DOHH2 (cell line): ENCODE measurements around the gene RNF181.

Source experiments
- H3F3A ChIP-seq: fragments of 200-600 bp; sonication (generic), shearing (Covaris generic); 2 replicates; pipeline ENCODE4 v1.6.0; 2016; ENCODE audit warnings: antibody characterized with exemption, mild to moderate bottlenecking; ENCODE audit not compliant: control insufficient read depth, insufficient read depth
- H3K27ac ChIP-seq: fragments of 200-600 bp; sonication (generic); 2 replicates; pipeline ENCODE4 v1.5.1; 2014; ENCODE audit warnings: low read depth, mild to moderate bottlenecking, low read length, moderate library complexity
- H3K27me3 ChIP-seq: fragments of 200-600 bp; sonication (generic); 2 replicates; pipeline ENCODE4 v1.6.1; 2014; ENCODE audit warnings: mild to moderate bottlenecking, low read length, mixed read lengths; ENCODE audit not compliant: control insufficient read depth
- H3K36me3 ChIP-seq: fragments of 200-600 bp; sonication (generic); 2 replicates; pipeline ENCODE4 v1.6.1; 2014; ENCODE audit warnings: mild to moderate bottlenecking, low read length, moderate library complexity, mixed read lengths; ENCODE audit not compliant: control insufficient read depth
- H3K4me1 ChIP-seq: fragments of 200-600 bp; sonication (generic); 2 replicates; pipeline ENCODE4 v1.6.1; 2014; ENCODE audit warnings: mild to moderate bottlenecking, low read length, mixed read lengths; ENCODE audit not compliant: control insufficient read depth
- H3K4me2 ChIP-seq: fragments of 200-600 bp; sonication (generic); 2 replicates; pipeline ENCODE4 v1.6.0; 2014; ENCODE audit warnings: mild to moderate bottlenecking, low read length, moderate library complexity
- H3K4me3 ChIP-seq: fragments of 200-600 bp; sonication (generic); 2 replicates; pipeline ENCODE4 v1.5.1; 2014; ENCODE audit warnings: mild to moderate bottlenecking, low read length, mixed read lengths
- H3K79me2 ChIP-seq: fragments of 200-600 bp; sonication (generic); 2 replicates; pipeline ENCODE4 v1.6.1; 2014; ENCODE audit warnings: mild to moderate bottlenecking, low read length, mixed read lengths; ENCODE audit not compliant: control insufficient read depth
- H3K9me2 ChIP-seq: fragments of 200-600 bp; sonication (generic); replicated peaks from 2 replicates; pipeline ENCODE4 v1.6.1; 2014; ENCODE audit warnings: mild to moderate bottlenecking, low read length, mixed read lengths; ENCODE audit not compliant: control insufficient read depth
- H3K9me3 ChIP-seq: fragments of 200-600 bp; sonication (generic); 2 replicates; pipeline ENCODE4 v1.6.1; 2014; ENCODE audit warnings: antibody characterized with exemption, low read length, mixed read lengths; ENCODE audit not compliant: control insufficient read depth, insufficient read depth
- H4K20me1 ChIP-seq: fragments of 200-600 bp; sonication (generic); 2 replicates; pipeline ENCODE4 v1.6.0; 2014; ENCODE audit warnings: low read depth, mild to moderate bottlenecking, antibody characterized with exemption, low read length, moderate library complexity; ENCODE audit not compliant: control insufficient read depth, insufficient read depth
- EZH2phosphoT487 ChIP-seq: fragments of 200-600 bp; sonication (generic); IDR thresholded peaks from 2 replicates; pipeline ENCODE4 v1.6.1; 2017; ENCODE audit warnings: borderline replicate concordance, mild to moderate bottlenecking, antibody characterized with exemption, low read length, moderate library complexity, mixed read lengths
- TF ChIP-seq, protein P1 (sequence below): fragments of 200-600 bp; sonication (generic); IDR thresholded peaks from one replicate; pipeline ENCODE4 v1.5.1; 2014; ENCODE audit warnings: antibody characterized with exemption, mild to moderate bottlenecking, low read depth, low read length; ENCODE audit not compliant: poor library complexity, severe bottlenecking

RNF181 gene

GRCh38 chr2:85583667-85584353 is 11.7 kb upstream of the RNF181 start:
- TF ChIP-seq, protein P1, sequence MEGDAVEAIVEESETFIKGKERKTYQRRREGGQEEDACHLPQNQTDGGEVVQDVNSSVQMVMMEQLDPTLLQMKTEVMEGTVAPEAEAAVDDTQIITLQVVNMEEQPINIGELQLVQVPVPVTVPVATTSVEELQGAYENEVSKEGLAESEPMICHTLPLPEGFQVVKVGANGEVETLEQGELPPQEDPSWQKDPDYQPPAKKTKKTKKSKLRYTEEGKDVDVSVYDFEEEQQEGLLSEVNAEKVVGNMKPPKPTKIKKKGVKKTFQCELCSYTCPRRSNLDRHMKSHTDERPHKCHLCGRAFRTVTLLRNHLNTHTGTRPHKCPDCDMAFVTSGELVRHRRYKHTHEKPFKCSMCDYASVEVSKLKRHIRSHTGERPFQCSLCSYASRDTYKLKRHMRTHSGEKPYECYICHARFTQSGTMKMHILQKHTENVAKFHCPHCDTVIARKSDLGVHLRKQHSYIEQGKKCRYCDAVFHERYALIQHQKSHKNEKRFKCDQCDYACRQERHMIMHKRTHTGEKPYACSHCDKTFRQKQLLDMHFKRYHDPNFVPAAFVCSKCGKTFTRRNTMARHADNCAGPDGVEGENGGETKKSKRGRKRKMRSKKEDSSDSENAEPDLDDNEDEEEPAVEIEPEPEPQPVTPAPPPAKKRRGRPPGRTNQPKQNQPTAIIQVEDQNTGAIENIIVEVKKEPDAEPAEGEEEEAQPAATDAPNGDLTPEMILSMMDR: no peak
- no peak for TF ChIP-seq EZH2phosphoT487
- Histone ChIP-seq H3K27me3 (no peaks in the 10 kb centered on the region), H4K20me1 (no peaks in the 10 kb centered on the region), H3K4me1 (peaks cover 35% of the 10 kb centered on the region), H3K27ac (no peak overlapping the region), H3K9me2 (no peaks in the 10 kb centered on the region), H3F3A (no peaks in the 10 kb centered on the region), H3K4me3 (no peak overlapping the region), H3K36me3 (peaks cover 40% of the 10 kb centered on the region), H3K79me2 (peaks cover 16% of the 10 kb centered on the region), H3K4me2 (no peak overlapping the region), H3K9me3 (no peaks in the 10 kb centered on the region)

DNA sequence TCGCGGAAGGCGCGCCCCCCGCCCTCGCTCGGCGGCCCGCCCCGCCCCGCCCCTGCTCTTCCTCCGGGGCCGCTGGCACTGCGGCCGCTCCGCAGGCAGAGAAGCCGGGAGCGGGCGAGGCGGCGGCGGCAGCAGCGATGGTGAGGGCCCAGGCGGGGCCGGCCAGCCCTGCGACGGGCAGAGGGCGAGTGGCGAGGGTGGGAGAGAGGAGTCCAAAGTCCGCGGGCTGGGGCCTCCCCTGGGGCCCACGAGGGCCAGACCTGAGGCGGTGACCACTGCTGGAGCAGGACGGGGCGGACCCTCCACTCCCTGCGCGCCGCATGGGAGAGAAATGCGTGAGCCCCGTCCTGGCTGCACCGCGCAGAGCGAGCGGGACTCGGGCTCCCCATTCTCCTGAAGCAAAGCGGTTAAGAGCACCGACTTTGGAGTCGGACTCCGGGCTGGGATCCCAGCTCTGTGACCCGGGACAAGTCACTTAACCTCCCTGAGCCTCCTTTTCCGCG is 11.1 kb upstream of the RNF181 start, which contains the start of gene VAMP5:
TSS of gene VAMP5 (plus strand) at position 78 of the 503 bp plus-strand sequence. CDS start at position 138, 60 bp downstream.
- TF ChIP-seq, protein P1: no peak
- no peak for TF ChIP-seq EZH2phosphoT487
- Histone ChIP-seq H3K4me1 (peaks cover 29% of the 10 kb centered on the region), H3K9me3 (no peaks in the 10 kb centered on the region), H3K4me3 (no peak within 1 kb of the TSS), H4K20me1 (no peaks in the 10 kb centered on the region), H3K9me2 (no peaks in the 10 kb centered on the region), H3K36me3 (peaks cover 35% of the 10 kb centered on the region), H3K4me2 (peak within 1 kb of the TSS; percentile 17), H3K27me3 (no peaks in the 10 kb centered on the region), H3F3A (no peaks in the 10 kb centered on the region), H3K79me2 (peaks cover 10% of the 10 kb centered on the region), H3K27ac (no peak within 1 kb of the TSS)

- H3K9me2 ChIP-seq: no peaks in the 10 kb centered on the region
- TF ChIP-seq, protein P1: no peak
- no peak for TF ChIP-seq EZH2phosphoT487
- H3K27ac ChIP-seq: no peak overlapping the region
- no peaks in the 10 kb centered on the region for H3K9me3 ChIP-seq
- H3K4me2 ChIP-seq: peak overlapping the region; percentile 17
- H3K4me1 ChIP-seq: peaks cover 22% of the 10 kb centered on the region
- H4K20me1 ChIP-seq: no peaks in the 10 kb centered on the region
- no peaks in the 10 kb centered on the region for H3K27me3 ChIP-seq
- no peak overlapping the region for H3K4me3 ChIP-seq
- H3K36me3 ChIP-seq: peaks cover 28% of the 10 kb centered on the region
- no peaks in the 10 kb centered on the region for H3F3A ChIP-seq
- peaks cover 3% of the 10 kb centered on the region for H3K79me2 ChIP-seq
Measured at GRCh38 chr2:85584857-85585780, 10.4 kb upstream of the RNF181 start.
